ENCODE data around the gene ATP10A. TPM values are rescaled to one million over a fixed set of nuclear protein-coding genes. Genes with fewer than 3 reads are reported as not detected.

Gene ATP10A
- total and polyA plus RNA-seq, 9 donors, result 0.28 to 3.2 (median 1.1) TPM

GRCh38 chr15:25714538-25714840 is 148.6 kb downstream of the ATP10A start:
- no peaks in the 10 kb centered on the region for H3K9me3 ChIP-seq
- H3K27ac ChIP-seq, result no peak overlapping the region
- intact Hi-C loops (cut with DNase I), result no loop called here
- H3K4me3 ChIP-seq, result no peak overlapping the region
- 68 to 72% (median 69%) methylated on average over 3 of the region's 3 CpGs for WGBS, 3 donors
- no peaks in the 10 kb centered on the region for H3K27me3 ChIP-seq
- no peak for DNase-seq
- TF ChIP-seq POLR2A (IDR thresholded peaks at IDR 0.05), result no peak
- no peak for TF ChIP-seq CTCF (IDR thresholded peaks at IDR 0.05)
- TF ChIP-seq EP300 (IDR thresholded peaks at IDR 0.05), result no peak
- no peaks in the 10 kb centered on the region for H3K4me1 ChIP-seq (ENCODE audit: insufficient read depth)
- no peaks in the 10 kb centered on the region for H3K36me3 ChIP-seq

GRCh38 chr15:25713736-25714537 is 149.2 kb downstream of the ATP10A start:
- Histone ChIP-seq H3K9me3 (no peaks in the 10 kb centered on the region), H3K36me3 (no peaks in the 10 kb centered on the region), H3K4me1 (ENCODE audit: insufficient read depth) (no peaks in the 10 kb centered on the region), H3K4me3 (no peak overlapping the region), H3K27me3 (no peaks in the 10 kb centered on the region), H3K27ac (no peak overlapping the region)
- intact Hi-C loops (cut with DNase I), result no loop called here
- WGBS, 3 donors, result 92 to 95% (median 93%) methylated on average over 35 of the region's 35 CpGs
- TF ChIP-seq CTCF (IDR thresholded peaks at IDR 0.05), result no peak
- TF ChIP-seq POLR2A (IDR thresholded peaks at IDR 0.05), result no peak
- TF ChIP-seq EP300 (IDR thresholded peaks at IDR 0.05), result no peak
- DNase-seq, result no peak

GRCh38 chr15:25712961-25713355 is 150.2 kb downstream of the ATP10A start:
- Histone ChIP-seq H3K27me3 (no peaks in the 10 kb centered on the region), H3K27ac (no peak overlapping the region), H3K36me3 (no peaks in the 10 kb centered on the region), H3K4me1 (ENCODE audit: insufficient read depth) (no peaks in the 10 kb centered on the region), H3K4me3 (no peak overlapping the region), H3K9me3 (no peaks in the 10 kb centered on the region)
- TF ChIP-seq EP300 (IDR thresholded peaks at IDR 0.05) (no peak), POLR2A (IDR thresholded peaks at IDR 0.05) (no peak), CTCF (IDR thresholded peaks at IDR 0.05) (no peak)
- WGBS, 3 donors, result 63 to 80% (median 65%) methylated on average over 5 of the region's 5 CpGs
- no peak for DNase-seq
- intact Hi-C loops (cut with DNase I), result no loop called here

- no peaks in the 10 kb centered on the region for H3K27me3 ChIP-seq
- no peaks in the 10 kb centered on the region for H3K4me1 ChIP-seq (ENCODE audit: insufficient read depth)
- intact Hi-C loops (cut with DNase I), result no loop called here
- no peaks in the 10 kb centered on the region for H3K36me3 ChIP-seq
- TF ChIP-seq CTCF (IDR thresholded peaks at IDR 0.05), result no peak
- no peak for TF ChIP-seq EP300 (IDR thresholded peaks at IDR 0.05)
- TF ChIP-seq POLR2A (IDR thresholded peaks at IDR 0.05), result no peak
- no peak for DNase-seq
- no peak overlapping the region for H3K4me3 ChIP-seq
- WGBS, 3 donors, result 71 to 89% (median 80%) methylated on average over 9 of the region's 9 CpGs
- H3K27ac ChIP-seq, result no peak overlapping the region
- no peaks in the 10 kb centered on the region for H3K9me3 ChIP-seq
These were observed 150.8 kb downstream of the ATP10A start for GRCh38 chr15:25712192-25712960.

Data from ovary (tissue), 9 donors.